Calu3 (cell line): ENCODE measurements around the gene TRAPPC3. TPM values are rescaled to one million over a fixed set of nuclear protein-coding genes. Genes with fewer than 3 reads are reported as not detected.

Experiments used
- BruUV-seq: library from RNA; stranded (reverse); fragments of 400-500 nt; replicated peaks from 2 replicates; lab custom pipeline; 2021; lab: Mats Ljungman, UMichigan
- CTCF ChIA-PET: fragments of 300-600 bp; sonication (Branson Sonifier 250); formaldehyde crosslinking; loops from one replicate; lab custom pipeline; 2022; ENCODE audit warnings: antibody characterized with exemption; lab: Charles Lee
- DNase-seq: peaks from one replicate; pipeline ENCODE4 v3.0.0; 2022
- H3K27ac Mint-ChIP-seq: one replicate; pipeline ENCODE4 v1.8.0; 2022; ENCODE audit warnings: mixed read lengths; ENCODE audit not compliant: unreplicated experiment
- H3K27me3 Mint-ChIP-seq: one replicate; pipeline ENCODE4 v1.8.0; 2022; ENCODE audit warnings: mixed read lengths; ENCODE audit not compliant: unreplicated experiment
- H3K36me3 Mint-ChIP-seq: one replicate; pipeline ENCODE4 v1.8.0; 2022; ENCODE audit warnings: mild to moderate bottlenecking, moderate library complexity, mixed read lengths; ENCODE audit not compliant: insufficient read depth, unreplicated experiment
- H3K4me1 Mint-ChIP-seq: one replicate; pipeline ENCODE4 v1.8.0; 2022; ENCODE audit warnings: mild to moderate bottlenecking, low read depth, mixed read lengths; ENCODE audit not compliant: unreplicated experiment
- H3K4me3 Mint-ChIP-seq: one replicate; pipeline ENCODE4 v1.8.0; 2022; ENCODE audit warnings: mild to moderate bottlenecking, low read depth, moderate library complexity, mixed read lengths; ENCODE audit not compliant: unreplicated experiment
- H3K9me3 Mint-ChIP-seq: one replicate; pipeline ENCODE4 v1.8.0; 2022; ENCODE audit warnings: low read depth, mixed read lengths; ENCODE audit not compliant: unreplicated experiment
- intact Hi-C: fragments of 100-400 bp; cut with micrococcal nuclease; formaldehyde crosslinking; loops from one replicate; pipeline ENCODE4 v1.10.0; 2022; ENCODE audit not compliant: unreplicated experiment
- total RNA-seq: library from RNA; stranded (reverse); gene quantifications from 2 replicates; pipeline ENCODE4 v1.2.3, GENCODE V29; 2022
- TF ChIP-seq, protein P1 (sequence below): fragments of 200-600 bp; IDR thresholded peaks from one replicate; pipeline ENCODE4 v1.8.0; 2022; ENCODE audit warnings: antibody characterized with exemption; ENCODE audit not compliant: unreplicated experiment

The TRAPPC3 gene
- total RNA-seq, 1 experiment from 2014 or later, result 70.3 TPM

- Mint-ChIP-seq H3K36me3 (peaks cover 14% of the 10 kb centered on the region), H3K4me3 (no peak overlapping the region), H3K4me1 (peaks cover 25% of the 10 kb centered on the region), H3K9me3 (no peaks in the 10 kb centered on the region), H3K27ac (no peak overlapping the region), H3K27me3 (no peaks in the 10 kb centered on the region)
- CTCF ChIA-PET, result interaction anchor here (0.7 kb wide), 1 partner anchor 20 kb away, joined by 3 read pairs; no protein-coding TSS in a partner anchor
- TF ChIP-seq, protein P1, sequence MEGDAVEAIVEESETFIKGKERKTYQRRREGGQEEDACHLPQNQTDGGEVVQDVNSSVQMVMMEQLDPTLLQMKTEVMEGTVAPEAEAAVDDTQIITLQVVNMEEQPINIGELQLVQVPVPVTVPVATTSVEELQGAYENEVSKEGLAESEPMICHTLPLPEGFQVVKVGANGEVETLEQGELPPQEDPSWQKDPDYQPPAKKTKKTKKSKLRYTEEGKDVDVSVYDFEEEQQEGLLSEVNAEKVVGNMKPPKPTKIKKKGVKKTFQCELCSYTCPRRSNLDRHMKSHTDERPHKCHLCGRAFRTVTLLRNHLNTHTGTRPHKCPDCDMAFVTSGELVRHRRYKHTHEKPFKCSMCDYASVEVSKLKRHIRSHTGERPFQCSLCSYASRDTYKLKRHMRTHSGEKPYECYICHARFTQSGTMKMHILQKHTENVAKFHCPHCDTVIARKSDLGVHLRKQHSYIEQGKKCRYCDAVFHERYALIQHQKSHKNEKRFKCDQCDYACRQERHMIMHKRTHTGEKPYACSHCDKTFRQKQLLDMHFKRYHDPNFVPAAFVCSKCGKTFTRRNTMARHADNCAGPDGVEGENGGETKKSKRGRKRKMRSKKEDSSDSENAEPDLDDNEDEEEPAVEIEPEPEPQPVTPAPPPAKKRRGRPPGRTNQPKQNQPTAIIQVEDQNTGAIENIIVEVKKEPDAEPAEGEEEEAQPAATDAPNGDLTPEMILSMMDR, result no peak
- intact Hi-C loops, result no loop called here
- BruUV-seq, result no TSS peak
- DNase-seq, result no peak
Measured at GRCh38 chr1:36166938-36167905, 17.9 kb upstream of the TRAPPC3 start.

GRCh38 chr1:36166136-36166535 is 16.9 kb upstream of the TRAPPC3 start:
- no peak overlapping the region for H3K4me3 Mint-ChIP-seq
- peaks cover 20% of the 10 kb centered on the region for H3K36me3 Mint-ChIP-seq
- BruUV-seq, result no TSS peak
- peaks cover 36% of the 10 kb centered on the region for H3K4me1 Mint-ChIP-seq
- H3K9me3 Mint-ChIP-seq, result no peaks in the 10 kb centered on the region
- TF ChIP-seq, protein P1, result no peak
- intact Hi-C loops, result no loop called here
- DNase-seq, result no peak
- H3K27me3 Mint-ChIP-seq, result no peaks in the 10 kb centered on the region
- CTCF ChIA-PET, result no interaction called here
- no peak overlapping the region for H3K27ac Mint-ChIP-seq

DNA sequence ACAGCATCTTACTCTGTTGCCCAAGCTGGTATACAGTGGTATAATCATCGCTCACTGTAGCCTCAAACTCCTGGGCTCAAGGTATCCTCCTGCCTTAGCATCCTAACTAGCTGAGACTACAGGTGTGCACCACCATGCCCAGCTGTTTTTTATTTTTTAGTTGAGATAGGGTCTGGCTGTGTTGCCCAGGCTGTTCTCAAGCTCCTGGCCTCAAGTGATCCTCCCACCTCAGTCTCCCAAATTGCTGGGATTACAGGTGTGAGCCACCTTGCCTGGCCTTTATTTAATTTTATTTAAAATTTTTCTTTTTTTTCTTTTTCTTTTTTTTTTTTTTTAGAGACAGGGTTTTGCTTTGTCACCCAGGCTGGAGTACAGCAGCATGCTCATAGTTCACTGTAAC is 15.9 kb upstream of the TRAPPC3 start:
- CTCF ChIA-PET, result interaction anchor here (0.7 kb wide), 2 partner anchors 185 to 193 kb away, joined by 3 to 4 read pairs; no protein-coding TSS in a partner anchor
- BruUV-seq, result no TSS peak
- H3K27me3 Mint-ChIP-seq, result no peaks in the 10 kb centered on the region
- TF ChIP-seq, protein P1, result no peak
- H3K27ac Mint-ChIP-seq, result no peak overlapping the region
- intact Hi-C loops, result no loop called here
- H3K36me3 Mint-ChIP-seq, result peaks cover 20% of the 10 kb centered on the region
- no peak overlapping the region for H3K4me3 Mint-ChIP-seq
- peaks cover 38% of the 10 kb centered on the region for H3K4me1 Mint-ChIP-seq
- no peaks in the 10 kb centered on the region for H3K9me3 Mint-ChIP-seq
- no peak for DNase-seq

- DNase-seq, result no peak
- H3K36me3 Mint-ChIP-seq, result peaks cover 20% of the 10 kb centered on the region
- CTCF ChIA-PET, result no interaction called here
- no peak overlapping the region for H3K27ac Mint-ChIP-seq
- no peaks in the 10 kb centered on the region for H3K27me3 Mint-ChIP-seq
- intact Hi-C loops, result no loop called here
- no peaks in the 10 kb centered on the region for H3K9me3 Mint-ChIP-seq
- peaks cover 43% of the 10 kb centered on the region for H3K4me1 Mint-ChIP-seq
- H3K4me3 Mint-ChIP-seq, result no peak overlapping the region
- TF ChIP-seq, protein P1, result no peak
- BruUV-seq, result no TSS peak
Measured at GRCh38 chr1:36164361-36164760, 15.1 kb upstream of the TRAPPC3 start.
